SW480 (cell line): ENCODE data around the gene KCNE4.
"Not testable (repeated sequence)": the region's sequence is repeated elsewhere in the genome, so short reads cannot be mapped to it uniquely, and the experiment has no call there.

Experiments used
- DNase-seq: peaks from one replicate; pipeline ENCODE4 v3.0.0-alpha.2; 2016; ENCODE audit warnings: low spot score

Gene KCNE4

GRCh38 chr2:223057569-223057968, 5.6 kb downstream of the KCNE4 start:
- DNase-seq, result no peak

GRCh38 chr2:223058952-223059716, 7.1 kb downstream of the KCNE4 start:
- DNase-seq, result no peak

DNA sequence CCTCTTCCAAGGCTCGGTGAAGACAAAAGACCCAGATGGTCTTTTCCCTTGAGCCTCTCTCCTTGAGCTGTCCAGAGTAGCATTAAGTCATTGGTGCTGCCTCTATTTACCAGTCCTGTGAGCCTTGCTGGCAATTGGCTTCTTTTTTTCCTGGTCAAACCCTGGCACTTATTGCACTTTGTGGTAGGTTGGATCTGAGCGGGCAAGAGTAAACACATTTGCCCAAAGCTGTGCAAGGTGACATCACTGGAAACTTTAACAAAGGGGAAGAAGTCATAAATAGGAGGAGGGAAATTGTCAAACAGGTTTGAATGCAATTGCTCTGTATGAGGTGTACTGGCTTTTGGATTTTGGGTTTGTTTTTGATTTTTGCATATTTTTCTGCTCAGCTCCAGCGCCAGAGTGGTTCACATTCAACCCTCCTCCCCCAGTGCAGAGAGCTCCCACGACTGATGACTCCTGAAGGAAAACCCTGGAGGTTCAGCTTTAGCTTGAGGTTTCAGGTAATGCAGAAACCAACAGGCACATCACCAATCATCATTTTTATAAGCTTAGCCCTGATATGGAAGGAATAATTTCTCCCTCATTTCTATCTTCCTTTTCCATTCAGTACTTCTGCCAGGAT, 8.3 kb downstream of the KCNE4 start:
- no peak for DNase-seq

GRCh38 chr2:223062396-223062795, 10.4 kb downstream of the KCNE4 start:
- no peak for DNase-seq

DNA sequence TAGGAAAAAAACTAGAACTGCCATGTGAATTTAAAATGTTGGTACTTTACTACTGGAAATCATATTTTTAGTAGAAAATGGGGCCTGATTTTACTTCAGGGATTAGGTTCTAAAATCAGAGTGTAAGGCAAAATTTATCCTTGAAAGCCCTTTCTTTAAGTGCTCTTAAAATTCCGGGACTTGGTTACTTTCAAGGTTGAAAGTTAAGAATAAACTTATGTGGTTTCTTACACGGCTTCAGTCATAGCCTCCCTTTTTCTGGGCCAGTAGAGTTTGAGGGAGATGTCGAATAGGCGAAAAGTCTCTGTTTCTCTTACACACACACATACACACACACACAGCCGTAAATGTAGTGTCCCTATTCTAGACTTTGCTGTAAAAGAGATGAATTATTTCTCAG, 13.1 kb downstream of the KCNE4 start:
- no peak for DNase-seq

GRCh38 chr2:223066721-223067120, 14.7 kb downstream of the KCNE4 start:
- DNase-seq, result no peak

GRCh38 chr2:223068071-223068470, 16.1 kb downstream of the KCNE4 start:
- no peak for DNase-seq

- no peak for DNase-seq
These were observed 17.5 kb downstream of the KCNE4 start for GRCh38 chr2:223069465-223069864.

- no peak for DNase-seq
These were observed 18.0 kb downstream of the KCNE4 start for GRCh38 chr2:223069988-223070387.

DNA sequence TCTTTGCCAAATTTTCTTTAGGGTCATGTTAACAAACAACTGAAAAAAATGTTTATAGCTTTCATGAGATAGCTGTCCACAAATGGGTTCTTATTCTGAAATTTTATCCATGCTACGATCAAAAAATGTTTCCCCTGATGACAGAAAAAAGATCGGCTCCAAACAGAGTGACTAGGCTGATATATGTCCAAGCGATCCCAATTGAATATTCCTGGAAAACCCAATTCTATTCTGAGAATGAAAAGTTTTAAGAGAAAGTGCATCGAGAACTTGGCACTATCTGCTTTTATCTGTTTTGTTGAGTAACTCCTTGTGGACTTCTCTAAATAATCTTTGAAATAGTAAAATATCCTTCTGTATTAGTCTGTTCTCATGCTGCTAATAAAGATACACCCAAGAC, 19.1 kb downstream of the KCNE4 start:
- DNase-seq, result no peak

DNA sequence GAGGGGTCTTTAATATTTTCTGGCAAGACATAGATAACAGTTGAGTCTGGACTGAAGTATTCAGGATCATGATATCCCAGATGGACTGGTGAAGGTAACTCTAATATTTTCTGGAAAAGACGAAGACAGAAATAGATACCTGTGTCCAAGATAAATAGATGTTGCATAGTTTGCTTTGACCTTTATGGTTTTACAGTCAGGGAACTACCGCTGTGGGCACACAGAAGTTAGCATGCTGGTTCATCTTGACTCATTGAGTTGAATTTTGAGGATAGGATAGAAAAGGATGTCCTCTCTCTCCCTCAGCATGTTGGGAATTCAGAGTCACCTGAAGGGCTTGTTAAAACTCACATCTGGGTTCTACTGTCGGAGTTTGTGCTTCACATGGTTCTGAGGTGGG, 20.8 kb downstream of the KCNE4 start:
- DNase-seq, result no peak

DNA sequence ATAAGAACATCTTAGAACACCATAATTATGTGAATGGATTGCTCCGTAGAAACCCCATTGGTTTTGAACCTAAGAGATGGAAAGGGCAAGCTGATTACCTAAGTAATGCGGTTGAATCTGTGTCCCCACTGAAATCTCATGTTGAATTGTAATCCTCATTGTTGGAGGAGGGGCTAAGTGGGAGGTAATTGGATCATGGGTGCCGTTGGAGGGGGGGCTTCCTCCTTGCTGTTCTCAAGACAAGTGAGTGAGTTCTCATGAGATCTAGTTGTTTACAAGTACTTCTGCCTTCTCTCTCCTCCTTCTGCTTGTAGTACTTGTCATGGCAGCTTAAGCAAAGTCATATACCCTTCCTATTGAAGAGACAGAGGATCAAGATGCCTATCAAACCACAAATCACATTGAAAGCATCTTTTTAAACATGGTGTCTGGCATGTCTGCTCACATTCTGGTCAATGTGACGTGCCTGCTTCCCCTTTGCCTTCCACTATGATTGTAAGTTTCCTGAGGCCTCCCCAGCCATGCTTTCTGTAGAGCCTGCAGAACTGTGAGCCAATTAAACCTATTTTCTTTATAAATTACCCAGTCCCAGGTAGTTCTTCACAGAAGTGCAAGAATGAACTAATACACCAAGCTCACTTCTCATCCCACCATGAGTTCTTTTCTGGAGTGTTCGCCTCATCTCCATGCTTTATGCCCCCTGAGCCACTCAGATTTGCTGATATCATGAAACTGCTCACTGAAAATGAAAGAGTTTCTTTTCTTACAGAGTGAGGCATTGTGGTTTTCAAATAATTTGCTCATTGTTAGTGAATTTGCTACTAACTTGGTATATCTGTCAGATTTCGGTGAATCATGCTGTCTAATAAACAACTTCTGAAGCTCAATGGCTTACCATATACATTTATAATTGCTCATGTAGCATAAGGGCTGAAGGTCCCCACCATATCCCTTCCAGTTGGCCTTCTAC, 23.6 kb downstream of the KCNE4 start:
- DNase-seq, result no peak

DNA sequence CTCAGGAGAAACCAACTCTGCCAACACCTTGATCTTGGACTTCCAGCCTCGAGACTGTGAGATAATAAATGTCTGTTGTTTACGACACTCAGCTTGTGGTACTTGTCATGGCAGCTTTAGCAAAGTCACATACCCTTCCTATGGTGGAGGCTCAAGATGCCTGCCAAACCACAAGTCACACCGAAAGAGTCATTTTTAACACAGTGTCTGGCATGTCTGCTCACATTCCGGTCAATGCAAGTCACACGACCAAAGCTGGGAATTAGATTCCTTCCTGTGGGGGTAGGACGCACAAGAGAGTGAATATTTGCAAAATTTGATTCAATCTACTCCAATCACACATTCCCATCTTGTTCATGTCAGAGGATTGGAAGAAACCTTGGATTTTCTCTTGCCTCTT, 24.6 kb downstream of the KCNE4 start:
- no peak for DNase-seq

GRCh38 chr2:223078482-223078881, 26.5 kb downstream of the KCNE4 start:
- DNase-seq, result no peak

- no peak for DNase-seq
These were observed 27.4 kb downstream of the KCNE4 start for GRCh38 chr2:223079378-223079777.

DNA sequence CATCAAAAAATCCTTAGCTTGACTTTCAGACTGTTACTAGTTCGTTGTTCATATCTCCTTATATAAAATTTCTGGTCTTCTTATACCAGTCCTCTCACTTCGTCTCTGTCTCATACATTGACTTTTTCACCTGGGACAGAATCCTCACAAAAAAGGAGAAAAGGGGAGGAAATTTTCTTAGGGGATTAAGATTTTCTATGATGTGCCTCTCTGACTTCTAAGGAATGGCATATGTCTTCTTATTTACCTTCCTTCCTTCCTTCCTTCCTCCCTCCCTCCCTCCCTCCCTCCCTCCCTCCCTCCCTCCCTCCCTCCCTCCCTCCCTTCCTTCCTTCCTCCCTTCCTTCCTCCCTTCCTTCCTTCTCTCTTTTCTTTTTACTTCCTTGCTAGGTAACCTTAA, 27.9 kb downstream of the KCNE4 start:
- no peak for DNase-seq

- not testable (repeated sequence) for DNase-seq
These were observed 28.9 kb downstream of the KCNE4 start for GRCh38 chr2:223080790-223081360.

GRCh38 chr2:223081789-223082188, 29.8 kb downstream of the KCNE4 start:
- no peak for DNase-seq

- DNase-seq, result no peak
These were observed 30.7 kb downstream of the KCNE4 start for GRCh38 chr2:223082706-223083105.

DNA sequence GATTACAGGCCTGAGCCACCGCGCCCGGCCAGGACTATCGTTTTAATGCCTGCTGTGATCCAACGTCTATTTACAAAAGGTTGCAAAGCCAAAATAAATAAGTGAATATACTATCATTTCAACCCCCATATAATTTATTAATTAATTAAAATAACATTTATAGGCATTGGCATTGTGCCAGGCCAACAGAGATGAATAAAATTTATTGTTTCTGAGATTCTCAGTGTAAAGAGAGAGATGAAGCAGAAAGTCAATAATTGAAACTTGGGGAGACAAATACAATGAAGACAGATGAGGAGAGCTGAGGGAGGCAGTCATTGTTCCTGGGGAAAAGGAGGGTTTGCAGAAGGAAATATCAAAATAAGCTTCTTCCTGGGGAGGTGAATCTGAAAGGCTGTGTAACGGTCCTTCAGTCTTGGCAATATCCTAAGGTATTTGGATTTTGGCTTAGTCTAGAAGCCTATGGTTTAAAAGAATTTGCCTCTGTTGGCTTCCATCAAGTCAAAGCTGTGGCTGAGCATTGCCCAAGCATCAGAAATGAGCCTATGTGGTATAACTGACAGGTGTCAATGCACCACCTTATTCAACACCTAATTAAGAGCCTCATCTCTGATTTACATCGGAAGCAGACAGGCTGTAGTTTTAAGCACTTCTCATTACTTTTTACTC, 31.5 kb downstream of the KCNE4 start:
- DNase-seq, result no peak

- no peak for DNase-seq
These were observed 32.9 kb downstream of the KCNE4 start for GRCh38 chr2:223084873-223085272.
